ENCODE data around the gene CDKAL1.

GRCh38 chr6:20893412-20893811, 359.2 kb downstream of the CDKAL1 start:
- no peak for TF ChIP-seq CTCF (IDR thresholded peaks at IDR 0.05)
- no peak for TF ChIP-seq POLR2A (IDR thresholded peaks at IDR 0.05)
- no peak for TF ChIP-seq POLR2AphosphoS5 (IDR thresholded peaks at IDR 0.05)
